ENCODE measurements around the gene LRRC7.

- TF ChIP-seq CTCF (IDR thresholded peaks at IDR 0.05) (no peak), POLR2AphosphoS5 (IDR thresholded peaks at IDR 0.05; ENCODE audit: low read depth, low read length) (no peak)
These were observed 353.8 kb downstream of the LRRC7 start for GRCh38 chr1:69921486-69921885.

Measured in Panc1 (cell line).